NCI-H2196 treated with DMSO at 0.1 percent for 48 hours (cell line): ENCODE data around the gene MPRIP.

Source experiments
- DNase-seq: peaks from one replicate; lab custom pipeline; 2025; ENCODE audit not compliant: unreplicated experiment; lab: John Stamatoyannopoulos, UW

The MPRIP gene

DNA sequence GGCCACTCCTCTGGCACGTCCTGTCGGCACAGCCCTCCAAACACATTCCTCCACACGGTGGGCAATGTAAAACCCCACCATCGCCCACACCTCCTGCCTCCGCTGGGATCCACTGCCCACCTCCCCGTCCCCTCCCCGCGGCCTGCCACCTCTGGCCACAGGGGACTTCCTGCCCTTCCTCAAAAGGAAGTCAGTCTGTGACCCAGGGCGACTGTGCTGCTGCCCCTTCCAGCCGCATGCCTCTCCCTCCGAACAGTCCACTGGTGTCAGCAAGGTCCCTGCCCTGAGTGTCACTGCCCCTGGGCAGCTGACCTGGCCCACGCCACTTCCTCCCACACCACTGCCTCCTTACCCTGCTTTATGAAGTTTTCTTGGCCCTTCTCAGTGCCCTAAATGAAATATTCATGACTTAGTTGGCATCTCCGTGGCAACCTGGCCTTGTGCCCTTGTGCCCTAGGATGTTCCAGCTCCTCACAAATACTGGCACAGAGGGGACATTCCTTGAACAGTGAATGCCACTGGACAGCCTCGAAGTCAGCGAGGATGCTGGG is 161.9 kb downstream of the MPRIP start:
- DNase-seq: no peak

- DNase-seq: no peak
Observed at GRCh38 chr17:17204635-17205231, 162.5 kb downstream of the MPRIP start.

GRCh38 chr17:17205368-17206123 is 163.3 kb downstream of the MPRIP start:
- DNase-seq: no peak

DNA sequence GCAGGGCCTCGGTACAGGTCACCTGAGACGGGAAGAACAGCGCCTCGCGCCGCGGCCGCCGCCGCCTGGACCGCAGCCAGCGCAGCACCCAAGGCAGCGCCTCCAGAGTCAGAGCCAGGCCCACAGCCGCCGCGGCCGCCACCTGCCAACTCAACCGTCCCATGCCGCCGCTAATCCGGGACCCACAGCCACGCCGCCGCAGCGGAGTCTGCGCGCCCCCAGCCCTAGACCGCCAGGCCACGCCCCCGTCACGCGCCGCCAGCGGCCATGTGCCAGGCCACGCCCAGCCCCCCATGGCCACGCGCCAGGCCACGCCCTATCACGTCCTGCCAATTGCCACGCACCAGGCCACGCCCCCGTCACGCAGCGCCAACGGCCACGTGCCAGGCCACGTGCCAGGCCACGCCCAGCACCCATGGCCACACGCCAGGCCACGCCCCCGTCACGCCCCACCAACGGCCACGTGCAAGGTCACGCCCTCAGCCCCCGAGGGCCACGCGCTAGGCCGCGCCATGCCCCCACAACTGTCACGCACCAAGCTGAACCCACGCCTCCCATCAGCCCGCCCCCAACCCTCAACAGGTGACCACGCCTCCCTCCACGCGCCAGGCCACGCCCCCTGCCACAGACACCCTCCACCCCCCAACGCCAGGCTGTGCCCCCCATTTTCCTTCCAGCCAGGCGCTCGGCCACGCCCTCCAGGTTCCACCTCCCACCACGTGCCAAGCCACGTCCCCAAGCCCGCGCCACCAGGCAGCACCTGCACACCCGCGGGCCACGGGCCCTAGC is 164.1 kb downstream of the MPRIP start, which contains the start of gene PLD6:
PLD6 (minus strand) TSS at position 210 of the 789 bp plus-strand sequence; CDS start at position 163, 47 bp downstream.
- peak; percentile 71 for DNase-seq

GRCh38 chr17:17206913-17207335 is 164.7 kb downstream of the MPRIP start:
- no peak for DNase-seq

- no peak for DNase-seq
Observed at GRCh38 chr17:17207998-17208397, 165.7 kb downstream of the MPRIP start.

GRCh38 chr17:17213775-17214174 is 171.5 kb downstream of the MPRIP start:
- DNase-seq: no peak

- DNase-seq: no peak
Observed at GRCh38 chr17:17214646-17215436, 172.6 kb downstream of the MPRIP start.

- DNase-seq: no peak
Observed at GRCh38 chr17:17215575-17215974, 173.3 kb downstream of the MPRIP start.

DNA sequence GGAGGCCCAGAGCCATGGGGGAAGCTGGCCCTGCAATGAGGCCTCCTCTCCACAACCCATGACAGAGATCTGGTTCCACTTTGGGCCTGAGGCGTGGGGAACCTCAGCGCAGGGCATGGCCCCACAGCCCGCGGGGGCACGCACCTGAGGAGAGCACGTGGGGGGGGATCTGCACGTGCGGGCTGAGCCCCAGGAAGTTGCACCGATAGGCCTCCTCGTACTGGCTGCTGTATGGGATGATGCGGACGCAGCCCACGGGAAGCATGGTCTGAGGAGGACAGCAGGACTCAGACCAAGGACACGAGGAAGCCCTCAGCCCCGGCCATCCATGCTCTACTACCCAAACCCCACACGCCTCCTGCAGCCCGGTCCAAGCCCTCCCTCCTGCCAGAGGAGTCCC is 174.0 kb downstream of the MPRIP start:
- no peak for DNase-seq

DNA sequence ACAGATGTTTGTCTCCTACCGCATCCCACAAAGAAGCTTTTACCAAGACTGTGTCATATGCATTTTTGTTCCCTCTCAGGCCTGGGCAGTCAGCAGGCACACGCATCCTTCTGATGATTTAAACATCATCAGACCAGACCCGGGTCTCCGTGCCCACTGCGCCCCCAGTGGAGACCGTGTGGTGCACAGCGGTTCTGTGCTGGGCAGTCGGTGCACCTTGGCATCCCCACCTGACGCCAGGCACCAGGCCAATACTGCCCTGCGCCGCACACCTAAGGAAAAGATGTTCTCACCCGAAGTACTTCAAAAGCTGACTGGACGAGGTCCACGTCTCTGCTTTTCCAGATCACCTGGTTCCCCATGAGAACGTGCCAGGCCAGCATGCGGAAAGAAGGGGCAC is 174.5 kb downstream of the MPRIP start:
- DNase-seq: no peak

DNA sequence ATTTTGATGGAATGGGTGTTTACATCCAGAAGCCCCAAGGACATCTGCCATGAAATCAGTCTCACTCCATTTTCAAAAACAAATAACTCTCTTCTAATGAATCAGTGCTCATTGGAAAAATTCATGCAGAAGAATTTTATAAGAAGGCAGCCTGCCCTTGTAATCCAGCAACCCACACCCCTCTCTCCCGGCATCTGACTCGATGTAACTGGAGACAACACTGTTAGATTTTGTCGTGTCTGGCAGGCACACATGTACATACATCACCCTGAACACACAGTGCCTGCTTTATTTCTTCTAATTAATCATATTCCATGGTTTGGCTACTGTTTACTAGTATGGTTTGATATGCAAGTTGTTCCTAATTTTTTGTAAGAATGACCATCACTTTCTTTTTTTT is 175.7 kb downstream of the MPRIP start:
- DNase-seq: no peak

- DNase-seq: peak; percentile 40
Observed at GRCh38 chr17:17220529-17220928, 178.3 kb downstream of the MPRIP start.

GRCh38 chr17:17221329-17221728 is 179.1 kb downstream of the MPRIP start:
- no peak for DNase-seq

GRCh38 chr17:17223736-17224135 is 181.5 kb downstream of the MPRIP start:
- DNase-seq: no peak

DNA sequence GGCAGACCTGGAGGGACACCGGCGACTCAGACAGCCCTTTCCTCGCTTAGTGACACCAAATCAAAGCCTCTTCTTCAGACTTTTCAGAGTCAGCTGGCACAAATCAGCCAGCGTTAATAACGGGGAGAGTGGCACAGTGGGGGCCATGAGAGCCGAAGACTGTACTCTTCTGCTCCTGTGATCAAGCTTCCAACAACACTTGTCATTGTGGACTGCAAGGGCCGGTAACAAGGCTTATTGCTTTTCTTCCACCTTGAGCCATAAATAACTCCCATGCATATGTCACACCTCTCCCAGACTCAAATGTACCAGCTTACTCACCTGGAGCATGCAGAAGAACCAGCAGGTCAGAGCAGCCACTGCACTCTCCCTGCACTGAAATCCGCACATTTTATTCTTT is 181.9 kb downstream of the MPRIP start:
- no peak for DNase-seq

DNA sequence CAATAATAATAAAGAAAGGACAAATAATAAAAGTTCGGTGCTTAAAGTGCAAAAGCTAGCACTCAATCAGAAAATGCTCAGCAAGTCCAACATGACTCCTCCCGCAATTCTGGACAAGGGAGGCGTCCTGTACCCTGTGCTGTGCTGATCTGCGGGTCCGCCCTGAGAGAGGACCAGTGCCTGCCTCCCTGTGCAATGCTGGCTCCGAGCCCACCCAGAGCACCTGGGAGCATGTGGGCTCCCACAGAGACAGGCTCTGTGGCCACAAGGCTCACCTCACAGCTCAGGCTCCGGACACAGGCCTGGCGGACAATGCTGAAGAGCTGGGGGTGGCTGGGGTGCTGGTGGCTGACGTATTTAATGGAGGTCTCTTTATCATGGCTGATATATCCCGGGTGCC is 183.6 kb downstream of the MPRIP start:
- no peak for DNase-seq

DNA sequence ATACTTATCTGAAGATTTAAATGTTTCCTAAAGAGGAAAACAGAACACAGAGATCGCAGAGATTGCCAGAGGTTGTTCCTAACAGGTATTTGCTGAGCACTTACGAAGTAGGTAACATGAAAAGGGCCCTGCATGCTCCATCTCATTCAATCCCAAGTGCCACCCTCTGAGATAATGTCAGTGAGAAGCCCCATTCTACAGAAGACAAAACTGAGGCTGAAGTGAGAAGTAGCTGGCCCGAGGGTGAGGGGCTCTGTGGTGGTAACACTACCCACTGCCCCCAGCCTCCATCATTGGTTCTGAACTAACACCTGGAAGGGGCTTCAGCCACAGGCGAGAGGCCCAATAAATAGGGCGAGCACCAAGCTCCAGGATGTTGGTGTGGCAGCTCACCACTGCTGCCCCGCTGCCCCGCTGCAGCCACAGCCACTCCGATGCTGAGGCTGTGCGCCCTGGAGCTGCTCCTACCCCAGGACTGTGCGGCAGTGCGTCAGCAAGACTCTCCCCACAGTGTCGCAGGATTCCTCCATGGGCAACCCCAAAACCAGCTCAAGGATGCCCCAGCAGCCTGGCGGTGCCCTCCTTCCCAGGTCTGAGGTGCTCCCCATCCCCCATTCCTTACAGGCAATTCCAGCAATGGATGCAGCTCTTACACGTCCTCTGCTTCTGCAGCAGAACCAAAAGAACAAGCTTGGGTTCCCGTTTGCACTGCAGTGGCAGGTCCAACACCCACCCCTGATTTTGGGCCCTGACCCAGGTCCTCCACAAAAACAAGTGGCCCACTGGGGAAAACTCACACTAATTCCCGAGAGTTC is 184.4 kb downstream of the MPRIP start:
- no peak for DNase-seq

DNA sequence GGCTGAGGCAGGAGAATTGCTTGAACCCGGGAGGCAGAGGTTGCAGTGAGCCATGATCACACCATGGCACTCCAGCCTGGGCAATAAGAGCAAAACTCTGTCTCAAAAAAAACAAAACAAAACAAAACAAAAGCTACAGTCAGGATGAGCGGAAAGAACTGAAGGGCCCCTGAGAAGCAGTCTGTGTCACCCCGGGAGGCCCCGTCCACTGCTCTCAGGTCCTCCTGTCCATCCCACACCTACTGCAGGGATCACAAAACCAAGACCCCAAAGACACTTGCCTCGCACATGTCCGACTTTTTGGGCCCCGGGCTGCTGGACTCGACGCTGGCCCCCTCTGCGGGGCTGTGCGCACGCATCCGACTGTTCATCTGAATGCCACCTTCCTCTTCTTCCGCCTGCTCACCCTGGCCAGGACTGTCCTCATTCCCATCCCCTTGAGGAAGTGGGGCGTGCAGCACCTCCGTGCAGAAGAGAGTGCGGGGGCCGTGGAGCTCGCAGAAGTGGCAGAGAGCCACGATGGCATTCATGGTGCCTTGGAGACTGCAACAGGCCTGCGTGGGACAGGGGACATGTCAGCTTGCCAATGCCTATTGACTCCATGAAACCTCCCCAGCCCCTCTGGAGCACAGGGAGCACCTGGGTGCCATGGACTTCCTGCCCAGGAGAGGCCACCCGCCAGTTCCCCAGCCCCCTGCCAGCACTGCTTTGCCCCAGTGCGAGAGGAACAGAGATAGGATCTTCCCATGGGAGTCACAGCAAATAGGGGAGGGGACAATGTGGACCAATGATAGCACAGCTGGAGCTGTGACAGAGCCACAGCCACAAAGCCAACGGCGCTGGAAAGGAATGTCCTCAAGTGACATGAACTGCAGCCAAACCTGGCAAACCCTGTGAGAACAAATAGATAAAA is 185.6 kb downstream of the MPRIP start:
- DNase-seq: no peak
